HFFc6 (cell line): ENCODE data around the gene SEC22C. TPM values are rescaled to one million over a fixed set of nuclear protein-coding genes. Genes with fewer than 3 reads are reported as not detected.

ENCODE experiments used
- DNase-seq: peaks from one replicate; pipeline ENCODE4 v3.0.0-alpha.2; 2018
- H3K27ac Mint-ChIP-seq: 2 replicates; pipeline ENCODE4 v1.8.0; 2020; ENCODE audit warnings: mild to moderate bottlenecking, mixed read lengths
- H3K27me3 Mint-ChIP-seq: 2 replicates; pipeline ENCODE4 v1.8.0; 2021; ENCODE audit warnings: mild to moderate bottlenecking, moderate library complexity, mixed read lengths; ENCODE audit not compliant: insufficient read depth
- H3K36me3 Mint-ChIP-seq: 2 replicates; pipeline ENCODE4 v1.8.0; 2021; ENCODE audit warnings: low read depth, mixed read lengths
- H3K4me1 Mint-ChIP-seq: 2 replicates; pipeline ENCODE4 v1.8.0; 2020; ENCODE audit warnings: low read depth, mixed read lengths
- H3K4me3 Mint-ChIP-seq: 2 replicates; pipeline ENCODE4 v1.8.0; 2020; ENCODE audit warnings: mild to moderate bottlenecking, moderate library complexity, mixed read lengths
- H3K9me3 Mint-ChIP-seq: 2 replicates; pipeline ENCODE4 v1.8.0; 2020; ENCODE audit warnings: mild to moderate bottlenecking, mixed read lengths
- total RNA-seq, 6 experiments: library from RNA; stranded (reverse); fragmentation: NEBNext Ultra II Directional; extraction: Animal tissue kit (Norgen Biotek cat#: 25700); gene quantifications; 2 replicates in 1 of 6; 3 replicates in 5 of 6; pipeline ENCODE4 v1.2.3, GENCODE V29; 2021
- TF ChIP-seq, protein P1 (sequence below): fragments of 200-600 bp; sonication (generic); IDR thresholded peaks from 2 replicates; pipeline ENCODE4 v1.5.0; 2021; ENCODE audit warnings: antibody characterized with exemption, mild to moderate bottlenecking

The SEC22C gene
- total RNA-seq, 6 experiments from 2014 or later = 40.7 to 51.2 (median 48.6) TPM

DNA sequence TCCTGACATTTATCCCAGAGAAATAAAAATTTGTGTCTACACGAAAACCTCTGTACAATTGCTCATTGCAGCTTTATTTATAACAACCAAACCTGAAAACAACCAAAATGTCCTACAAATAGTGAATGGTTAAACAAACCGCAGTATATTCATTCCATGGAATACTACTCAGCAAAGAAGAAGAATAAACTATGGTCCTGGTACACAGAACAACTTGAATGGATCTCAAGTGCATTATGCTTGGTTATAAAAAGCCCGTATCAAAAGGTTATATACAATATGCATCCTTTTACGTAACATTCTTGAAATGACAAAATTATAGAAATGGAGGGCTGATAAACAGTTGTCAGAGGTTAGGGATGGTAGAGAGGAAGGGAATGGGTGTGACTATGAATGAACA, 3.7 kb downstream of the SEC22C start:
- Mint-ChIP-seq H3K36me3 (peaks cover 42% of the 10 kb centered on the region), H3K4me1 (peaks cover 29% of the 10 kb centered on the region)
- TF ChIP-seq, protein P1, sequence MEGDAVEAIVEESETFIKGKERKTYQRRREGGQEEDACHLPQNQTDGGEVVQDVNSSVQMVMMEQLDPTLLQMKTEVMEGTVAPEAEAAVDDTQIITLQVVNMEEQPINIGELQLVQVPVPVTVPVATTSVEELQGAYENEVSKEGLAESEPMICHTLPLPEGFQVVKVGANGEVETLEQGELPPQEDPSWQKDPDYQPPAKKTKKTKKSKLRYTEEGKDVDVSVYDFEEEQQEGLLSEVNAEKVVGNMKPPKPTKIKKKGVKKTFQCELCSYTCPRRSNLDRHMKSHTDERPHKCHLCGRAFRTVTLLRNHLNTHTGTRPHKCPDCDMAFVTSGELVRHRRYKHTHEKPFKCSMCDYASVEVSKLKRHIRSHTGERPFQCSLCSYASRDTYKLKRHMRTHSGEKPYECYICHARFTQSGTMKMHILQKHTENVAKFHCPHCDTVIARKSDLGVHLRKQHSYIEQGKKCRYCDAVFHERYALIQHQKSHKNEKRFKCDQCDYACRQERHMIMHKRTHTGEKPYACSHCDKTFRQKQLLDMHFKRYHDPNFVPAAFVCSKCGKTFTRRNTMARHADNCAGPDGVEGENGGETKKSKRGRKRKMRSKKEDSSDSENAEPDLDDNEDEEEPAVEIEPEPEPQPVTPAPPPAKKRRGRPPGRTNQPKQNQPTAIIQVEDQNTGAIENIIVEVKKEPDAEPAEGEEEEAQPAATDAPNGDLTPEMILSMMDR = no peak

GRCh38 chr3:42575137-42575741, 6.5 kb downstream of the SEC22C start:
- H3K27me3 Mint-ChIP-seq = no peaks in the 10 kb centered on the region
- H3K27ac Mint-ChIP-seq = no peak overlapping the region
- no peak for DNase-seq
- peaks cover 42% of the 10 kb centered on the region for H3K36me3 Mint-ChIP-seq
- H3K4me1 Mint-ChIP-seq = peaks cover 15% of the 10 kb centered on the region
- TF ChIP-seq, protein P1 = no peak
- no peak overlapping the region for H3K4me3 Mint-ChIP-seq
- H3K9me3 Mint-ChIP-seq = peaks cover 10% of the 10 kb centered on the region

More for the DNA sequence above, 3.7 kb downstream of the SEC22C start:
- Mint-ChIP-seq H3K4me3 (no peak overlapping the region), H3K27ac (no peak overlapping the region), H3K27me3 (no peaks in the 10 kb centered on the region; the same call in 1 of the 2 replicates), H3K9me3 (peaks cover 10% of the 10 kb centered on the region)
- DNase-seq = no peak

GRCh38 chr3:42572278-42572677, 9.5 kb downstream of the SEC22C start:
- peak; percentile 23 for DNase-seq
- no peak overlapping the region for H3K27ac Mint-ChIP-seq
- H3K27me3 Mint-ChIP-seq = no peaks in the 10 kb centered on the region
- TF ChIP-seq, protein P1 = peak; percentile 68
- peaks cover 44% of the 10 kb centered on the region for H3K36me3 Mint-ChIP-seq
- peaks cover 8% of the 10 kb centered on the region; the same call in 1 of the 2 replicates for H3K4me1 Mint-ChIP-seq
- peaks cover 10% of the 10 kb centered on the region for H3K9me3 Mint-ChIP-seq
- H3K4me3 Mint-ChIP-seq = no peak overlapping the region

DNA sequence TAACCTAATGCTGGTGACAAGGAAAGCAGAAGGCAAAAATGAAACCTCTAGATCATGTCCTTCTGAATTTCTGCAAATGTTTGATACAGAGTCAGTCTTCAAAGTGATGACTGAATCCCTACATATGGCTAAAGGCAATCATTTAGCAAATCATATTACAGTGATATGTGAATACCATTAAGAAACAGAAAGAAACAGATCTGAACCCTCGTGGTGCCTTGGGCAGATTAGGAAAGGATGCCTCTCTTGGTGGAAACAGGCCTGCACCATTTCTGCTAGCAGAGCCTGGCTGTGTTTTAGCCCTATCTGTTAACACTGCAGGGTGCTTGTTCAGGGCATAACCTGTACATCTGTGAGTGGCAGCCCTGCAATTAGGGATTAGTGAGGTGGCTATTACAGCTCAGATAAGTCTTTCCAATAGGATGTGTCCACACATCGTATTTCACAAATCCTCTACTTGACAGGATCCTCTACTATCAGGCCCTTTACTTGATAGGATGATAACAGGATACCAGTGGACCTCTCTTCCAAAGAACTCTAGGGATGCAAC, 12.1 kb downstream of the SEC22C start:
- TF ChIP-seq, protein P1 = no peak
- DNase-seq = no peak
- Mint-ChIP-seq H3K4me3 (no peak overlapping the region), H3K36me3 (peaks cover 31% of the 10 kb centered on the region), H3K27ac (no peak overlapping the region), H3K9me3 (no peaks in the 10 kb centered on the region), H3K4me1 (peaks cover 8% of the 10 kb centered on the region; the same call in 1 of the 2 replicates), H3K27me3 (no peaks in the 10 kb centered on the region)

DNA sequence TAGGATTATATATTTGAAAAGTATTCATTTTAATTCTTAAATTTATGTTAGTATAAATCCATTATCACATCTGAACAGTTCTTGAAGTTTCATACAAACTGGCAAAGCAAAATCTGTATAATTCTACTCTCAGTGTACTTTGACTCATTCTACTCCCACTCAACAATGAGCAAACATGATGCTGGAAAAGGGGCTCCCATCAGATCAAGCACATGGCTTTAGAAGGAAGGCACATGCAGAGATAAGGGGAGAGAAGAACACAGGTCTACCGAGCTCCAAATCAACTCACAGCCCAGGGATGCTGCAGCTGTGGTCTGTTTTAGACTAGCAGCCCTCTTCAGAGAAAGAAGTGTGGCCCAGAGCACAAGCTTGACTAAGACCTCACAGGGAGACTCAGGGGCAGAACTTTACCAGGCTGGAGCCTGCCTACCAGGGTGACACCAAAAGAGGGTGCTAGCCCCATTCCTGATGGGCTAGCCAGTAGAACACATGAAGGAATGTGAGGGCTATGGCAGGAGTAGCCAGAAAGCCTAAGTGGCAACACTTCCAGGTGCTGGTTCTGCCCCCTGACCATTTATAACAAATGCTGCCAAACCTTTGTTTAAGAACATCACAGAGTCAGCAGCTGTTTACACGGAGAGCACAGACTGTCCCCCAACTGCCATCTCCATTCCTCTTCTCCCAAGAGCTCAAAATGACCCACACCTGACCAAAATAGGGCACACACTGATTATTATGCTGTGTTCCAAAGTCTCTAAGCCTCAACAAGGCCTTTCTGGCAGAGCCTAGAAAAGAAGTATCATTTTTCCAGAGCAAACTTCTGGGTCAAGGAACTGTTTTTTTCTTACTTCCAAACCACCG, 19.5 kb downstream of the SEC22C start:
- H3K36me3 Mint-ChIP-seq = peaks cover 14% of the 10 kb centered on the region; the same call in 1 of the 2 replicates
- TF ChIP-seq, protein P1 = no peak
- H3K27me3 Mint-ChIP-seq = no peaks in the 10 kb centered on the region
- H3K9me3 Mint-ChIP-seq = no peaks in the 10 kb centered on the region
- no peaks in the 10 kb centered on the region for H3K4me1 Mint-ChIP-seq
- no peak overlapping the region for H3K4me3 Mint-ChIP-seq
- no peak overlapping the region; the same call in 1 of the 2 replicates for H3K27ac Mint-ChIP-seq
- DNase-seq = no peak
